NCI-H128 (cell line): Measurements from ENCODE around the gene F7.
"Not testable (repeated sequence)": the region's sequence is repeated elsewhere in the genome, so short reads cannot be mapped to it uniquely, and the experiment has no call there.

Experiments used
- DNase-seq: peaks from one replicate; lab custom pipeline; 2025; ENCODE audit not compliant: unreplicated experiment; lab: John Stamatoyannopoulos, UW

Gene F7

DNA sequence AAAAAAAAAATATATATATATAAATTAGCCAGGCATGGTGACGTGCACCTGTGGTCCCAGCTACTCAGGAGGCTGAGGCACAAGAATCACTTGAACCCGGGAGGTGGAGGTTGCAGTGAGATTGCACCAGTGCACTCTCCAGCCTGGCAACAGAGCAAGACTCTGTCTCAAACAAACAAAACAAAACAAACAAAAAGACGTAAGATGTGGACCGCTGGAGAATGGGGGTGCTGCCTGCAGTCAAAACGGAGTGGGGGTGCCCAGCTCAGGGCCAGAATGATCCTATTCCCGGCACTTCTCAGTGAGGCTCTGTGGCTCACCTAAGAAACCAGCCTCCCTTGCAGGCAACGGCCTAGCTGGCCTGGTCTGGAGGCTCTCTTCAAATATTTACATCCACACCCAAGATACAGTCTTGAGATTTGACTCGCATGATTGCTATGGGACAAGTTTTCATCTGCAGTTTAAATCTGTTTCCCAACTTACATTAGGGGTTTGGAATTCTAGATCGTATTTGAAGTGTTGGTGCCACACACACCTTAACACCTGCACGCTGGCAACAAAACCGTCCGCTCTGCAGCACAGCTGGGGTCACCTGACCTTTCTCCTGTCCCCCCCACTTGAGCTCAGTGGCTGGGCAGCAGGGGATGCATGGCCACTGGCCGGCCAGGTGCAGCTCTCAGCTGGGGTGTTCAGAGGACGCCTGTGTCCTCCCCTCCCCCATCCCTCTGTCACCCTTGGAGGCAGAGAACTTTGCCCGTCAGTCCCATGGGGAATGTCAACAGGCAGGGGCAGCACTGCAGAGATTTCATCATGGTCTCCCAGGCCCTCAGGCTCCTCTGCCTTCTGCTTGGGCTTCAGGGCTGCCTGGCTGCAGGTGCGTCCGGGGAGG, at the start of gene F7:
TSS of gene F7 (plus strand) at position 760 of the 889 bp plus-strand sequence. CDS start at position 811, 51 bp downstream.
- no peak for DNase-seq

DNA sequence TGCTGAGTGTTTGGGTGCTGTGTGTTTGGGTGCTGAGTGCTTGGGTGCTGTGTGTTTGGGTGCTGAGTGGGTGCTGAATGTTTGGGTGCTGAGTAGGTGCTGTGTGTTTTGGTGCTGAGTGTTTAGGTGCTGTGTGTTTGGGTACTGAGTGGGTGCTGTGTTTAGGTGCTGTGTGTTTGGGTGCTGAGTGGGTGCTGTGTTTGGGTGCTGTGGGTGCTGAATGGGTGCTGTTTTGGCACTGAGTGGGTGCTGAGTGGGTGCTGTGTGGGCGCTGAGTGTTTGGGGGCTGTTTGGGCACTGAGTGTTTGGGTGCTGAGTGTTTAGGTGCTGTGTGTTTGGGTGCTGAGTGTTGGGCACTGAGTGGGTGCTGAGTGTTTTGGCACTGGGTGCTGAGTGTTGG, 48.5 kb upstream of the F7 start:
- DNase-seq, result no peak

DNA sequence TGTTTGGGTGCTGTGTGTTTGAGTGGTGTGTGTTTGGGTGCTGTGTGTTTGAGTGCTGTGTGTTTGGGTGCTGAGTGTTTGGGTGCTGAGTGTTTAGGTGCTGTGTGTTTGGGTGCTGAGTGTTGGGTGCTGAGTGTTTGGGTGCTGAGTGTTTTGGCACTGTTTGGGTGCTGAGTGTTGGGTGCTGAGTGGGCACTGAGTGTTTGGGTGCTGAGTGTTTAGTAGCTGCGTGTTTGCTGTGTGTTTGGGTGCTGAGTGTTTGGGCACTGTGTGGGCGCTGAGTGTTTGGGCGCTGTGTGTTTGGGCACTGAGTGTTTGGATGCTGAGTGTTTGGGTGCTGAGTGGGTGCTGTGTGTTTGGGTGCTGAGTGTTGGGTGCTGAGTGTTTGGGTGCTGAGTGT, 48.0 kb upstream of the F7 start:
- DNase-seq, result not testable (repeated sequence)

DNA sequence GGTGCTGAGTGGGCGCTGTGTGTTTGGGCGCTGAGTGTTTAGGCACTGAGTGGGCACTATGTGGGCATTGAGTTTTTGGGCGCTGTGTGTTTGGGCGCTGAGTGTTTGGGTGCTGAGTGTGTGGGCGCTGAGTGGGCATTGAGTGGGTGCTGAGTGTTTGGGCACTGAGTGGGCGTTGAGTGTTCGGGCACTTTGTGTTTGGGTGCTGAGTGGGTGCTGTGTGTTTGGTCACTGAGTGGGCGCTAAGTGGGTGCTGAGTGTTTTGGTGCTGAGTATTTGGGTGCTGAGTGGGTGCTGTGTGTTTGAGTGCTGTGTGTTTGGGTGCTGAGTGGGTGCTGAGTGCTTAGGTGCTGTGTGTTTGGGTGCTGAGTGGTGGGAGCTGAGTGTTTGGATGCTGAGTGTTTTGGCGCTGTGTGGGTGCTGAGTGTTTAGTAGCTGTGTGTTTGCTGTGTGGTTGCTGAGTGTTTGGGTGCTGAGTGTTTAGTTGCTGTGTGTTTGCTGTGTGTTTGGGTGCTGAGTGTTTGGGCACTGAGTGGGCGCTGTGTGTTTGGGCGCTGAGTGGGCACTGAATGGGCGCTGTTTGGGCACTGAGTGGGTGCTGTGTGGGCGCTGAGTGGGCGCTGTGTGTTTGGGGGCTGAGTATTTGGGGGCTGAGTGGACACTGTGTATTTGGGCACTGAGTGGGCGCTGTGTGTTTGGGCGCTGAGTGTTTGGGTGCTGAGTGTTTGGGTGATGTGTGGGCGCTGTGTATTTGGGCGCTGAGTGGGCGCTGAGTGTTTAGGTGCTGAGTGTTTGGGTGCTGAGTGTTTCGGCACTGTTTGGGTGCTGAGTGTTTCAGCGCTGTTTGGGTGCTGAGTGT, 47.2 kb upstream of the F7 start:
- no peak for DNase-seq

DNA sequence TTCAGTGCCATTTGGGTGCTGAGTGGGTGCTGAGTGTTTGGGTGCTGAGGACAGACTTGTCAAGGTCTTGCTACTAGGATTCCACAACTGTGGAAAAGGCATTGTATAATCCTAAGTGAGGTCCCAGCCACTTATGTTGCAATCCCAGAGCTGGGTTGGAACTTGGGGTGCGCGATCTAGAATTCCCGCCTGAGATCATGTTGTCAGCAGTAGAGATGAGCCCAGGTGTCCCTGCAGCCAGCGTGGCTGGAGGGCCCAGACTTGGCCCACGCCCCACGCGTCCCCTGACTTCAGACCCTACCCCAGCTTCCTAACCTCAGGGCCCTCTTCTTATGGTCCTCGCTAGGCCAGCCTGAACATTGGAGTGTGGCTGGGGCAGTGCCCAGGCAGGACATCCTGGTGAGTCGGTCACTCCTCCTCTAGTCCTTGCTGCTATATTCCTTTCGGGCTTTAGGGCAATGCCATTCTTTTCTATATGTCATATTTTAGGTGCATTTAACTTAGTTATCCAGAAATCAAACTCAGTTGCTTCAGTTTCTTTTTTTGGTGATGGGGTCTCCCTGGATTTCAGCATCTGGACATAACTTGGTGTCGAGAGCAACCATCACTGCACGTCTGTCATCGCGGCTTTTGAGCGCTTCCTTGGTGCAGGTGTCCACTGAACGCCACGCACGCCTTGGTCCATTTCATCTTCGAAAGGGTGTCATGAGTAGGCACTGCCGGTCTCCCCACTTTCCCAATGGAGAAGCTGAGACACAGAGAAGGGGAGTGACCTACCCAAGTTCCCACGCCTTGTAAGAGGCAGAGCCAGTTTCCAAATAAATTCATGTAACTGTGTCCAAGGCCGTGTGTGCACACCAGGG, 46.4 kb upstream of the F7 start:
- DNase-seq, result no peak

DNA sequence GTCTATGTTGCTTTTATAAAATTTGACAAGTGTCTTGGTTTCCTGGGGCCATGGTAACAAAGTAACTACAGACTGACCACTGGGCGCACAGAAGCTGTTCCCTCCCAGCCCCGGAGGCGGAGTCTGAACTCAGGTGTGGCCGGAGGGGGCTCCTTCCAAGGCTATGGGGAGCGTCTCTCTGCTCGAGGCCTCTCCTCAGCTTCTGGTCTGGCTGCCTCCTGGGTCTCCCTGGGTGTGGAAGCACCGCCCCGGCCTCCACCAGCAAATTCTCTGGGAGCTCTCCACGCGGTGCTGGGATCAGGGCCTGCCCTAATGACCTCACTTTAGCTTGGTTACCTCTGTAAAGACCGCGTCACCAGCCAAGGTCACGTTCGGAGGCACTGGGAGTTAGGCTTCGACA, 45.7 kb upstream of the F7 start:
- no peak for DNase-seq

DNA sequence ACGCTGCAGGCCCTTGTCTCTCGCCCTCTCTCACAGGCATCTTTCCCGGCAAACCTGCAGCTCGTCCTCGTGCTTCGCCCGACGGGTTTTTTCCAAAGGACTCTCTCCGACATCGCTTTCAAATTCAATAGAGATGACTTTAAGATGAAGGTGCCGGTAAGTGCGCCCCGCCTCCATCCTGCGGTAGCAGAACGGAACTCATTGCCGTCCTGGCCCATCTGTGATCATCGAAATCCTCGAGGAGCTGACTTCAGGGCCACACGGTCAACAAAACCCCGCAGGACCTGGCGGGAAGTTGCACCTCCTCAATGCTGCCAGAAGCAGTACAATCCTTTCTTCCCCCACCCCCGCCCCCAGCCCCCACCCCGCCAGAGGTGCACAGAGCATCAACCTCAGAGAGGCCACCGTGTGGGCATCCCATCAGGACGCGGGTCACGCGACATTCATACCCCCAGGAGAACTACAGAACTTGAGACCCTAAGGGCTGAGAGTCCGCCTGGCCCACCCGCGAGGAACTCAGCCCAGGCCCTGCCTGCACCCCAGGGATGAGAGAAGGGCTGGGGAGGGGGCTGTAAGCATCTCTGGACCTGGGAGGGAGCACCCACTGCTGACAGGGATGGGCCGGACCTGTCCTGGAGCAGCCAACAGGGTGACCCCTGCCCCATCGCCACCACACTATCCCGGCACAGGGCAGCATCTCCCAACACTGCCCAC, 44.9 kb upstream of the F7 start:
- DNase-seq, result no peak

DNA sequence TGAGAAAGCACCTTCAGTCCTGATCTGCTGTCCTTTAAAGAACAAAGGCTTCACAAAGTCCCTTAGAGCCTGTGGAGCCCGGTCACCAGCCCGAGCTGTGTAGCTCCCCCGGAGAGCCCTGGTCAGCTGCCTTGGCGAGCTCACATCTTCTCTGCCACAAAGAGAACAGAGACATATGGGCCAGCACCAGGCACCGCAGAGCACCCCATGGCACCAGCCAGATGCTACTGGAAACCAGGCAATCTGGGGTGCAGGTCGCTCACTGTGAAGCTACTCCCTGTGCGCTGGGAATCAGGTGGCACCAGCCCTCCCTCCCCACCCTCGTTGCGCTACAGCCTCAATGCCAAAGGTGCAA, 44.3 kb upstream of the F7 start:
- no peak for DNase-seq

DNA sequence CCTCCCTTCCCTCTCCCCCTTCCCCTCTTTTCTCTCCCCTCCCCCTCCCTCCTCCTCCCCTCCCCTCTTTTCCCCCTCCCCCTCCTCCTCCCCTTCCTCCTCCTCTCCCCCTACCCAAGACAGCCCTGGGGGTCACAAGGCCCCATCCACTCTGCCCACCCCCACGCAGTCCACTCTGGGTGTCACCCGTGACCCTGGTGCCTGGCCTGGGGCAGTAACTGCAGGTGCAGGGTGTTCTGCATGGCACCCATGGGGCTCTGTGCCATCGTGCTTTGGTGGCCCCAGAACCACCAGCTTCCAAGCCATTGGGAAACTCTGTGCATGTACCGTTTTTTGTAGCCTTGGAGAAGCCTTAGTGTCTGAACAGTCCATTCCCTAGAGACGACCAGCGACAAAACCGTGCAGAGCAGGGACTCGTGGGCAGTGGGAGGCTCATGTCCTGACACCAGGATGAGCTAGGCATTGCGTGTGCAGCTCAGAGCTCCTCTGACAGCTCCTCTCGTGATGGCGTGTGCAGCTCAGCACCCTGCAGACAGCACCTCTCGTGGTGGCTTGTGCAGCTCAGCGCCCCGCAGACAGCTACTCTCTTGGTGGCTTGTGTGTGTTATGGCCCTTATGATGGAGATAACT, 43.7 kb upstream of the F7 start:
- DNase-seq, result no peak

DNA sequence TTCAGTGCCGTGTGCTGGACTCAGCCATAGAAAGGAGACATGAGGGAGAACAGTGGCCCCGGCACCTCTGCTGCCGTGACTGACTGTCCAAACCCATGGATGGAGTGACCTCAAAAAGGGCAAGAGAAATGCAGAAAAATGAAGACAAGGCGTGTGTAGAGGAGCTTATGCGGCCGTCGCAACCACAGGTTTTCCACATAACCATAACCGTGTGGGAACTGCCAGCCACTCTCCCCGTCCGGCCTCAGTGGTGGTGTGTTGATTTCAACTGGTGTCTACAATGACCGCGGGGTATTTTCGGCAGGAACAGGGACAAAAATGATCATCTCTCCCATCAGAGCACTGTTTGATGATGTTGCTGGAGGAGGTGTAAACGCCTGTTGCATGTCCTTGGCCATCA, 42.9 kb upstream of the F7 start:
- DNase-seq, result no peak

DNA sequence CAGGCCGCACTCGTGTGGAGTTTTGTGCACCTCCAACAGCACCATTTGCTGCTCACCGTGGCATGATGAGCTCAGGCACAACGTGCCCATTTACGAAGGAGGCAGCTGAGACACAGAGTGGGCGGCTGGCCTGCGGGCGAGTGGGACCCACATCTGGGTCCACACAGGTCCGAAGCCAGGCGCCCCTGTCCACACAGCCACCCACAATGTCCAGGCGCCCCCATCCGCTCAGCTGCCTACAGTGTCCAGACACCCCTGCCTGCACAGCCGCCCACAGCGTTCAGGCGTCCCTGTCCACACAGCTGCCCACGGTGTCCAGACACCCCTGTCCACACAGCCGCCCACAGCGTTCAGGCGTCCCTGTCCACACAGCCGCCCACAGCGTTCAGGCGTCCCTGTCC, 42.5 kb upstream of the F7 start:
- no peak for DNase-seq

DNA sequence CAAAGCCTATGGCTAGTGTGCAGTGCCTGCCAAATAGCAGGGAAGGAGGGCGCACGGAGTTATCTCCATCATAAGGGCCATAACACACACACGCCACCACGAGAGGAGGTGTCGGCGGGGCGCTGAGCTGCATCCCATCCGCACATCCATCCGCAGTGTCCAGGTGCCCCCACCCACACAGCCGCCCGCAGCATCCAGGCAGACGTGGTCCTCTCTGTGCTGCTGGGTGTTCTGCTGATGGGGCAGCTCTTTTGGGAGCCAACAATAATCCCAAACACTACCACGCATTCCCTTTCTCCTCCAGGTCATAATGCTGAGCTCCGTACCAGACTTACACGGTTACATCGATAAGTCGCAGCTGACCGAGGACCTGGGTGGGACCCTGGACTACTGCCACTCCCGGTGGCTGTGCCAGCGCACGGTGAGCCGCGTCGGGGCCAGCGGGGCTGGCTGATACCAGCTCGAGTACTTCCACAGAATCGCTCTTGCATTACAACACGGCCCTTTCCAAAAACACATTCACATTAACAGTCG, 41.5 kb upstream of the F7 start:
- DNase-seq, result no peak

DNA sequence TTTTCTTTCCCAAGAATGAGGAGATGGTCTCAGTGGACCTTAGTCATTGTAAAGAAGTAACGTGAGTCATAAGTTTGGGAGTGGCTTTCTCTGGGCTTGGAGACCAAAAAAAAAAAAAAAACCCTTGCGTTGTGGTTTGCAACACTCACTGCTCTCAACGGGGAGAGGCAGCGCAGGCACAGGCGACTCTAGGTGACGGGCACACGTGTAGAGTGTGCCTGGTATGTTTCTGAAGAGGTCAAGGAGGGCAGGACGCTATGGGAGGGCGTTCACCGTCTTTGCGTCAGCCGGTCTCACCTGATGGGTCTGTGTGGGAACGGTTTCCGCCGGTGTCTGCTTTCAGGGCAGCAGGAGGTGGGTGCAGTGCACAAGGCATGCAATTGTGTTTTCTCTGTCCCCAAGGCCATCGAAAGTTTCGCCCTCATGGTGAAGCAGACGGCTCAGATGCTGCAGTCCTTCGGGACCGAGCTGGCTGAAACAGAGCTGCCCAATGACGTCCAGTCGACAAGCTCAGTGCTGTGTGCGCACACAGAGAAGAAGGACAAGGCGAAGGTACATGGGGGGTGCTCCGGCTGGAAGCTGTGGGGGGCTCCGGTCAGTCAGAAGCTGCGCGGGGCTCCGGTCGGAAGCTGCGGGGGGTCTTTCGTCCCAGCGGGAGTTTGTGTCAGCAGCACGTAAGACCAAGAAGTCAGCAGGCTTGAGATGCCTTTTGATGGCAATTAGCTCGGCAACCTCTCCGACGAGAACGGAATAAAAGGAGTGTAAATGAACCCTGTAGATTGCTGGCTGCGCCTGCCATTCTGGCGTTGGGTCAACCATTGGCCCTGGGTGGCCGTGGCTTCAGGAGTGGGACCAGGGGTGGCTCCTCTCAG, 40.8 kb upstream of the F7 start:
- no peak for DNase-seq

DNA sequence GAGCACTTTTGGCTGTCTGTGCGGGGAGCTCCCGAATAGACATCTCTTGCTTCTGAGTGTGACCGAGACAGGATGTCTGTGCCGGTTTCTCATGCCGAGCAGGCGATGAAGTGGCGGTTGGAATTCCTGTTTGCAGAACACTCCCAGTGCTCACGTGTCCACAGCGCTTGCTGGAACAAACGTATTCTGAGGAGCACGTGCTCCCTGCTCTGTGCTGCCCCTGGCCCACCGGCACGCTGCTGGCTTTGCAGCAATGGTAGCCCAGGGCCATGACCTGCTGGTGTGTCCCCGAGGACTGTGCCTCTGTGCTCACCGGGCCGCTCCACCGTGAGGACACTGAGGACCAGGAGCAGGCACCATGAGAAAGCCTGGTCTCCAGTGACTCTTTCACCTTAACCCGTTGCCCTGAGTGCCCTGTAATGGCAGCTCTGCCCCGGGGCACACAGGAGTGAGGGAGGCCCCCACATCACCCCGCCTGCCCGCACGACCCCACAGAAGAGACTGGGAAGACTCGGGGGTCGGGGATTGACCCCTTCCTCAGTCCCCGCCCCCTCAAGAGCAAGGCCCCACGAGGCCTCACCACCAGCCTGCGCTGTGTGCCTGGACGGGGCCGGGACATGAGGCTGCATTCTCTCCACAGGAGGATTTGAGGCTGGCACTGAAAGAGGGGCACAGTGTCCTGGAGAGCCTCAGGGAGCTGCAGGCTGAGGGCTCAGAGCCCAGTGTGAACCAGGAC, 40.0 kb upstream of the F7 start:
- DNase-seq, result no peak

DNA sequence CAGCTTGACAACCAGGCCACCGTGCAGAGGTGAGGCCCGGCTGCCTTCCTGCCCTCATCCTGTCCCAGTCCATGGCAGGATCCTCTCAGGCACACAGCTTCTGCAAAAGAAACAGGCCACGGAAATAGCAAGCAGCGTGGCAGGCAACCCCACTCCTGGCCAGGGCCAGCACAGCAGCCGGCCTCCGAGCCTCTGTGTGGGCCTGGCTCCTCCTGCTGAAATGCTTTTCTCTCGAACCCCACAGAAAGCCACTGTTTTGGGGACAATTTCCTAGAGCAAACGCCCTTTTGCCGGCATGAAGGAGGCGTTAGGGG, 39.5 kb upstream of the F7 start:
- no peak for DNase-seq

DNA sequence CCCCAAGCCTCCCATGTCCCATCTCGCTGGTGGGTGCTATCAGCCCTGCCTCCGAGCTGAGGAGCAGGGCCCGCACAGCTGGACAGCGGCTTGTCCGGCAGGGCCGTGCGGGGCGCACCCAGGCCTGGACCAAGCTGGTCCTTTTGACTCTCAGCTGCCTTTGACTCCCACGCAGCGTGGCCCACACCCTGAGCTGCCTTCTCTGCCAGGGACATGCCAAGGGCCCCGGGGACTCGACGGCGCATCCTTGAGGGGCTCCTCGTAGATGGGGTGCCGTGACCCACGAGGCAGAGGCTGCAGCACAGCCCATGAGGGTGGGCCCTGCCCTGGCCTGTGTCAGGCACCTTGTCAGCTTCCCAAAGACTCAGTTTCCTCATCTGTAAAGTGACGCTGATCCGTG, 38.8 kb upstream of the F7 start:
- DNase-seq, result no peak

DNA sequence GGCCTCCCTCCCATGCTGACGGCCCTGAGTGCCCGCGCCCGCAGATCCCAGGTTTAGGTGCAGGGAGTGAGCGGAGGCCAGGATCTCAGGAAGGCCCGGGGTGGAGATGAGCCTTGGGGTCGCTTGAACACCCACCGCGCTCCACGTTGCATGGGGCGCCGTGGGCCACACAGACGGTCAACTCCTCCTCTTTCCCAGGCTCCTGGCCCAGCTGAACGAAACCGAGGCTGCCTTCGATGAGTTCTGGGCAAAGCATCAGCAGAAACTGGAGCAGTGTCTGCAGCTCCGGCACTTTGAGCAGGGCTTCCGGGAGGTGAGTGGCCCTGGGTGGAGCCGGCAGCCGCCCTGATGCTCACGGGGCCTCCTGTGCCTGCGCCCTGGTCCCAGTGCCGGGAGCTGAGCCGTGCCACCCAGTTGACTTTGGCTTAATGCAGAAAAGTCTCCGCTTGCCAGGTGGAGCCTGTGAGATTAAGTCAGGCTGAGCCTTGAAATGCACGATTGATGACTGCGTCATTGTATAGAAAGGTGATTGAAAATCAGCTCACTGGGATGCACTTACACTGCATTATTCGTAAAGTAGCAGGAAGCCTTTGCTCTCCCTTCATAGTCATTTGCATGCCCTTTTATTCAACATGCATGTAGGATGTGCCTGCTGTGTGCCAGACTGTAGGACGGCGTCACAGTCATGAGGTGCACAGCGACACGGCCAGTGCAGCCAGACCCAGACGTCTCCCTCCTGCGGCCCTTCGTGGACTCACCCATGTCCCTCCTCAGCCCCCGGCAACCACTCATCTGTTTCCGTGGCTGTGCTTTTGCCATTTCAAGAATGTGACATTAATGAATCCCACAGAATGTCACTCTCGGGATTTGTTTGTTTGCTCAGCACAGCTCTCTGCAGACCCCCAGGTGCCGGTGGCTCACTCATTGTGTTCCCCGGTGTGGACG, 35.5 kb upstream of the F7 start:
- no peak for DNase-seq
